Upper lobe of right lung (tissue), 1 donor: Measurements from ENCODE around the gene TAS2R42. TPM values are rescaled to one million over a fixed set of nuclear protein-coding genes. Genes with fewer than 3 reads are reported as not detected.

Source experiments
- ATAC-seq: fragments of 200-7000 bp; cut with Tn5 transposase; one replicate; pipeline ENCODE4 v1.9.1; 2020; ENCODE audit warnings: mild to moderate bottlenecking, moderate library complexity
- DNase-seq: peaks from one replicate; pipeline ENCODE4 v3.0.0-alpha.2; 2020
- H3K27ac ChIP-seq: fragments of 200-600 bp; one replicate; pipeline ENCODE4 v1.8.0; 2022
- H3K27me3 ChIP-seq: fragments of 200-600 bp; one replicate; pipeline ENCODE4 v1.8.0; 2022; ENCODE audit warnings: mild to moderate bottlenecking
- H3K36me3 ChIP-seq: fragments of 200-600 bp; one replicate; pipeline ENCODE4 v1.8.0; 2022
- H3K4me1 ChIP-seq: fragments of 200-600 bp; one replicate; pipeline ENCODE4 v1.8.0; 2022
- H3K4me3 ChIP-seq: fragments of 200-600 bp; one replicate; pipeline ENCODE4 v1.8.0; 2022; ENCODE audit warnings: mild to moderate bottlenecking
- H3K9me3 ChIP-seq: fragments of 200-600 bp; one replicate; pipeline ENCODE4 v1.8.0; 2022
- intact Hi-C: fragments of 100-400 bp; cut with DNase I; formaldehyde crosslinking; loops from one replicate; pipeline ENCODE4 v1.11.0; 2022
- total RNA-seq: library from RNA; stranded (reverse); fragmentation: NEBNext Ultra II Directional; extraction: Animal tissue kit (Norgen Biotek cat#: 25700); gene quantifications from one replicate; pipeline ENCODE4 v1.2.1, GENCODE V29; 2021
- TF ChIP-seq, protein P1 (sequence below): fragments of 200-600 bp; IDR thresholded peaks from one replicate; pipeline ENCODE4 v1.8.0; 2022; ENCODE audit warnings: antibody characterized with exemption
- donor health status: DM: no; HTN: yes; CAD: no; lungs with severe emphysema.

TAS2R42 gene
- total RNA-seq, 1 donor from 2014 or later, result not detected

DNA sequence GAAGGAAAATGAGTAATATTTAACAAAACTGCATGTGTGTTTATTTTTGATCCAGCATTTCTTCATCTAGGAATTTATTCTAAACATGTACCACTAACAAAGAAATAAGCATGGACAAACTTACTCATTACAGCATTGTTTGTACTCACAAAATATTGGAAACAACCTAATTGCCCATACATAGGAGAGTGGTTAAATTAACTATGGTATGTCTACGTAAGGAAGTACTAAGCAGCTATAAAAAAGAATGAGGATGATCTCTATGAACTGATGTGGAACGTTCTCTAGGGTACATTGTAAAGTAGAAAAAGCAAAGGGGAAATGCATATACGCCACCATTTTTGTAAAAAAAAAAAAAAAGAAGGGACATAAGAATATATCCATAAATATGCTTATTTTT lies 17.4 kb upstream of the TAS2R42 start:
- H3K27me3 ChIP-seq, result no peaks in the 10 kb centered on the region
- H3K27ac ChIP-seq, result no peak overlapping the region
- intact Hi-C loops, result no loop called here
- H3K9me3 ChIP-seq, result no peaks in the 10 kb centered on the region
- H3K4me1 ChIP-seq, result no peaks in the 10 kb centered on the region
- ATAC-seq, result no peak
- DNase-seq, result no peak
- no peak overlapping the region for H3K4me3 ChIP-seq
- TF ChIP-seq, protein P1, sequence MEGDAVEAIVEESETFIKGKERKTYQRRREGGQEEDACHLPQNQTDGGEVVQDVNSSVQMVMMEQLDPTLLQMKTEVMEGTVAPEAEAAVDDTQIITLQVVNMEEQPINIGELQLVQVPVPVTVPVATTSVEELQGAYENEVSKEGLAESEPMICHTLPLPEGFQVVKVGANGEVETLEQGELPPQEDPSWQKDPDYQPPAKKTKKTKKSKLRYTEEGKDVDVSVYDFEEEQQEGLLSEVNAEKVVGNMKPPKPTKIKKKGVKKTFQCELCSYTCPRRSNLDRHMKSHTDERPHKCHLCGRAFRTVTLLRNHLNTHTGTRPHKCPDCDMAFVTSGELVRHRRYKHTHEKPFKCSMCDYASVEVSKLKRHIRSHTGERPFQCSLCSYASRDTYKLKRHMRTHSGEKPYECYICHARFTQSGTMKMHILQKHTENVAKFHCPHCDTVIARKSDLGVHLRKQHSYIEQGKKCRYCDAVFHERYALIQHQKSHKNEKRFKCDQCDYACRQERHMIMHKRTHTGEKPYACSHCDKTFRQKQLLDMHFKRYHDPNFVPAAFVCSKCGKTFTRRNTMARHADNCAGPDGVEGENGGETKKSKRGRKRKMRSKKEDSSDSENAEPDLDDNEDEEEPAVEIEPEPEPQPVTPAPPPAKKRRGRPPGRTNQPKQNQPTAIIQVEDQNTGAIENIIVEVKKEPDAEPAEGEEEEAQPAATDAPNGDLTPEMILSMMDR, result no peak
- no peaks in the 10 kb centered on the region for H3K36me3 ChIP-seq

- no peaks in the 10 kb centered on the region for H3K9me3 ChIP-seq
- H3K4me3 ChIP-seq, result no peak overlapping the region
- no peak overlapping the region for H3K27ac ChIP-seq
- DNase-seq, result no peak
- intact Hi-C loops, result no loop called here
- no peaks in the 10 kb centered on the region for H3K27me3 ChIP-seq
- no peaks in the 10 kb centered on the region for H3K4me1 ChIP-seq
- no peak for ATAC-seq
- TF ChIP-seq, protein P1, result no peak
- H3K36me3 ChIP-seq, result no peaks in the 10 kb centered on the region
Measured at GRCh38 chr12:11202811-11203210, 16.1 kb upstream of the TAS2R42 start.

GRCh38 chr12:11183011-11183410 lies 3.7 kb downstream of the TAS2R42 start:
- Histone ChIP-seq H3K9me3 (no peaks in the 10 kb centered on the region), H3K36me3 (no peaks in the 10 kb centered on the region), H3K27me3 (no peaks in the 10 kb centered on the region), H3K27ac (no peak overlapping the region), H3K4me3 (no peak overlapping the region), H3K4me1 (no peaks in the 10 kb centered on the region)
- intact Hi-C loops, result no loop called here
- DNase-seq (no peak), ATAC-seq (no peak)
- TF ChIP-seq, protein P1, result no peak

GRCh38 chr12:11182529-11182928 lies 4.2 kb downstream of the TAS2R42 start:
- H3K27me3 ChIP-seq, result no peaks in the 10 kb centered on the region
- H3K27ac ChIP-seq, result no peak overlapping the region
- intact Hi-C loops, result no loop called here
- H3K36me3 ChIP-seq, result no peaks in the 10 kb centered on the region
- no peaks in the 10 kb centered on the region for H3K9me3 ChIP-seq
- no peak overlapping the region for H3K4me3 ChIP-seq
- TF ChIP-seq, protein P1, result no peak
- no peak for ATAC-seq
- no peaks in the 10 kb centered on the region for H3K4me1 ChIP-seq
- no peak for DNase-seq

DNA sequence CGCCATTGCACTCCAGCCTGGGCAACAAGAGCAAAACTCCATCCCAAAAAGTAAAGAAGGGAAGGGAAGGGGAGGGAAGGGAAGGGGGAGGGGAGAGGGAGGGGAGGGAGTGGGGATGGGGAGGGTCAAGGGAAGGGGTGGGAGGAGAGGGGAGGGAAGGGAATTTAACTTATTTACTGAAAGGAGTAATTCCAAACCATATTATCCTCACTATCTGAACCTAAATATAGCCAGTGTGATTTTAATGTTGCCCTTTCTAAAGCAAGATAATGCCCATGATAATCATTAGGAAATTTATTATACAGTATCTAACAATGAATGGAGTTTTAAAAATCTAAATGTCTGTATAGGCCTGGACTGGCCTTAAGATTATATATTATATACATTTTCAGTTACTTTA lies 8.5 kb downstream of the TAS2R42 start:
- no peaks in the 10 kb centered on the region for H3K36me3 ChIP-seq
- H3K4me1 ChIP-seq, result no peaks in the 10 kb centered on the region
- intact Hi-C loops, result no loop called here
- H3K27ac ChIP-seq, result no peak overlapping the region
- DNase-seq (no peak), ATAC-seq (no peak)
- TF ChIP-seq, protein P1, result no peak
- no peak overlapping the region for H3K4me3 ChIP-seq
- H3K27me3 ChIP-seq, result no peaks in the 10 kb centered on the region
- no peaks in the 10 kb centered on the region for H3K9me3 ChIP-seq

GRCh38 chr12:11174022-11174421 lies 12.7 kb downstream of the TAS2R42 start:
- TF ChIP-seq, protein P1, result no peak
- DNase-seq, result no peak
- Histone ChIP-seq H3K27ac (no peak overlapping the region), H3K4me3 (no peak overlapping the region), H3K9me3 (no peaks in the 10 kb centered on the region), H3K27me3 (no peaks in the 10 kb centered on the region), H3K4me1 (peaks cover 7% of the 10 kb centered on the region), H3K36me3 (no peaks in the 10 kb centered on the region)
- no peak for ATAC-seq
- intact Hi-C loops, result no loop called here
